RCC 7860 (cell line): ENCODE data around the gene TIMM22.

Experiments used
- DNase-seq: peaks from one replicate; pipeline ENCODE4 v3.0.0-alpha.2; 2015; ENCODE audit warnings: low spot score
- FAIRE-seq: peaks from 2 replicates; lab custom pipeline; 2012; peaks lifted over from hg19 to GRCh38; lab: Jason Lieb, UNC

Gene TIMM22

DNA sequence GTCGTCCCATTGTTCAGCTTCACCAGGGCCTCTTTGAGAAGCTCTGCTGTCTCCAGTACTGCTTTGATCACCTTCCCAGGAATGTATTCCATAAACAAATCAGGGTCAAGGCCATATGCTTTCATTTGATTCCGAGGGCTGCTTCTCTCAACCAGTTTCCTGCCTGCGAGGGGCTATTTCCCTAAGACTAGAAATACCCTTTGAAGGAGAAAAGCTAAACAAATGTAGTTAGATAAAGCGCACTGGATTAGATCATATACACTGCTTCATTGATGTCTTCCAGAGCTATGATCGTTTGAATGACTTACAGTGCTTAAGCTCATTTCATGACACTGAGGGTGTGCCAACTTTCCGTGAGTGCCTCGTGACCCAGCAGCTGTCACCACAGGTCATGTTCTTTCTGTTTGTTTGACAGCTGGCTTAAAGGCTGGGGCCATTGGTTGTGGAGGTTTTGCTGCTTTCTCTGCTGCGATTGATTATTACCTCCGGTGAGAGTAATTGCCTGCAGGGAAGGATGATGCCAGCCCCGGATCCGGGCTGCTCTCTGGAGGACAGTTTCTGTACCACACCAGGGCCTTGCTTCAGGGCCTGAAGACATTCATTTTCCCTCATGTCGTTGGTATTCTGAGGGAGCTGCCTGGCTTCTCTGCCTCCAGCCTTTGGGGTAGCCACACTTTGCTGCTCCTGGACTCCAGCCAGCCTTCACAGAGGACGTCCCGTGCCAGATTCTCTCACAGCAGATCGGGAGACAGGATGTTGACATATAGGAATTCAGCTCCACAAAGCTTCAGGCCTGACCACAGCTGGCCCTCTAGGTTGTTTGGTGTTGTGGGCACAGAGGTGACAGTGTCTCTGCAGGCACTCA lies 3.9 kb downstream of the TIMM22 start:
- FAIRE-seq: no peak

DNA sequence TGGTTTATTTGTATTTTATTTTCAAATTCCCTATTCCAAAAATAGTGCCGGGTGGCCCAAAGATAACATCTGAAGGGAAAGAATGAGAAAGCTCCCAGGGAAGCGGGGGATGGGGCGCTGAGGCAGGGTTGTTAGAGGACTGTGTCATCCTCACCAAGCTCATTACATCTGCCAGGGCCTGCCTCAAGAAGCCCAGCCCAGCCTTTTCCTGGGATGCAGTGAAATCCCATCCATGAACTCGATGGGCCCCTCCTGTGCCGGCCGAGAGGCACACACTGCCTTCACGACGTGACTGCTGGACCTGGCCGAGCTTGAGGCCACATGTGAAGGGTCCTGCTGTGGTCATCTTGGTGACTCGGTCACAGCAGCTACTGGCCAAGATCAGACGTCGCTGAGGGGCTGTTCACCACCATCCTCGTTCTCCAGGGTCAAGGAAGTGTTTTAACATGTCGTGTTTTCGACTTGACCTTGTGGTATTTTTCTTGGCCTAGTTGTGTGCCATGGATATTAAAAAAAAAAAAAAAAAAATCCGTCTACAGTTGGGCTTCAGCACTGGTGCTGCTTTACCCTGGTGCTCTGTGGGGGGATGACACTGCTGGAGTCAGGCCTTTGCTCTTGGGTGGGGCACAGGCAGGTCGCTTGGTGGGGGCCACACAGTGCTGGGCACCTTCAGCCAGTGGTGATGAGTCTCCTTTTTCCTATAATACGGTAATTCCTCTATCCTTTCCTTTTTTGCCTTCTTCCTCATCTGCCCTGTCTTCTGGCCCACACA lies 4.9 kb downstream of the TIMM22 start:
- DNase-seq: no peak
- FAIRE-seq: no peak

More for the DNA sequence above, 3.9 kb downstream of the TIMM22 start:
- DNase-seq: no peak

DNA sequence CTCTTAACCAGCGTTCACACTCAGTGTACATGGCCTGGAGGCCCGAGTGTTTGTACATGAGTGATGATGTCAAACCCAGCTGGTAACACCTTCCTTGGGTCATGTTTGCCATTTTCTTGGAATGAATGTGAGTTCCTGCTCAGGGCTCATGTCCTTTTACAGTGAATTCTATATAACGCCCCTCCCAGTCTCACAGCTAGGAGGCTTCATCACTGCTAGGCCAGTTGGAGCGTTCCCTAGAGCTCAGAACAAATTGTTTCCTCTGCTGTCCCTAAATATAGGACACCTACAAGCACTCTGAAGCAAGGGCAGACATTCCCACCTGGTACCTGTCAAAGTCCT lies 5.5 kb downstream of the TIMM22 start:
- no peak for FAIRE-seq
- DNase-seq: no peak

DNA sequence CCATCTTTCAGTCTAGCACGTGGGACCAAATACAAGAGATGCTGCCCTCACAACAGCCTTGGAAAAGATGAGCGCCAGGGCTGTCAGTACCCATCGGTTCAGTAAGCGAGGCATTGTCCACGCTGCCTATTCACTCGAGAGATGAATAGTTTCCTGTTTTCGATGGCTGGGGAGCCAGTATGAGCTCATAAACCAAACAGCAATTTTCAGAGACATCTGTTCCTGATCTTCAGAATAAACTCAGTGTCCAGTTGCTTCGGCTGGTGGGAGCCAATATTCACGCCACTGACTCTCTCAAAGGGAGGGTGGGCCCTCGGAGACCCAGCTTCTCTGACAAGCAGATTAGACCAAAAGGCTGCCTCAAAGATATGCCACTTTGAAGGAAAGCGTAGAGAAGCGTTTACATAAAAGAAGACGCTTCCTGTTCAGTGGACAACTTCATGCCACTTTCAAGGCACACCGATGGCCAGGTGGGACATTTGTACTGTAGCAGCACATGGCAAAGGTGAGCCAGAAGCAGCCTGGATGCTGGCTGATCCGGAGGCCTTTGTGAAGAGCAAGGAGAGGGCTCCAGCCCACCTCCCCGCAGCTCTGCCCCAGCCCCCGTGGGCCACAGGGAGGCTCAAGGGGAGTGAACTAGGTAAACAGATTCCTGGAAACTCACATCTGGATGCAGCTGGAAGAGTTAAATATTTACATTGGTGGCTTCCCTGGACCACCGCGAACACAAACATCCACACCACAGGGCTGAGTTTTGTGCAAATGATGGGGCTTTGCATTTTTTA lies 6.0 kb downstream of the TIMM22 start:
- DNase-seq: no peak
- no peak for FAIRE-seq

GRCh38 chr17:1003633-1003971 lies 6.7 kb downstream of the TIMM22 start:
- FAIRE-seq (no peak), DNase-seq (no peak)

GRCh38 chr17:1003972-1004768 lies 7.2 kb downstream of the TIMM22 start:
- DNase-seq (no peak), FAIRE-seq (no peak)

DNA sequence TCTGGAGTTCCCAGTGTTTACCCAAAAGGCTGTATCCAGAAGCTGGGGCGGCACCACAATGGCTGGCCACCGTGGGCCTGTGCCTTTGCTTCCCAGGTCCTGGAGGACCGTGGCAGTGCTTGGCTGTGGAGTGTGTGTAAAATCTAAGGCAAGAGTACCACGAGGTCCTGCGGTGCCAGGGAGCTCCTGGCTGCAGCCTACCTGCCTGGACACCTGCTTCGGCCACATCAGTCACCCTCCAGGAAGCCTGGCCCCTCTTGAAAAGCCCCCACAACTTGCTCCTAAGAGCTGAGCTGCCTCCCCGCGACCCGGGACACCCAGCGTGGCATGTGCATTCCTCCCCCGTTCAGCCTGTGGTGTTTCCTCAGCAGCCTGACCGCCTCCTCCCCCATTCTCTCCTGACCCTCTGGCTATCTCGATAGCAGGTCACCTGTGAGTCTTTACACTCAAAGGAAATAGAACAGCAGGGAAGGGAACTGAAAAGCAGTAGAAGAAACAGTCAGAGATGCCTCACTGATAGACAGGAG lies 7.9 kb downstream of the TIMM22 start:
- FAIRE-seq (no peak), DNase-seq (no peak)

DNA sequence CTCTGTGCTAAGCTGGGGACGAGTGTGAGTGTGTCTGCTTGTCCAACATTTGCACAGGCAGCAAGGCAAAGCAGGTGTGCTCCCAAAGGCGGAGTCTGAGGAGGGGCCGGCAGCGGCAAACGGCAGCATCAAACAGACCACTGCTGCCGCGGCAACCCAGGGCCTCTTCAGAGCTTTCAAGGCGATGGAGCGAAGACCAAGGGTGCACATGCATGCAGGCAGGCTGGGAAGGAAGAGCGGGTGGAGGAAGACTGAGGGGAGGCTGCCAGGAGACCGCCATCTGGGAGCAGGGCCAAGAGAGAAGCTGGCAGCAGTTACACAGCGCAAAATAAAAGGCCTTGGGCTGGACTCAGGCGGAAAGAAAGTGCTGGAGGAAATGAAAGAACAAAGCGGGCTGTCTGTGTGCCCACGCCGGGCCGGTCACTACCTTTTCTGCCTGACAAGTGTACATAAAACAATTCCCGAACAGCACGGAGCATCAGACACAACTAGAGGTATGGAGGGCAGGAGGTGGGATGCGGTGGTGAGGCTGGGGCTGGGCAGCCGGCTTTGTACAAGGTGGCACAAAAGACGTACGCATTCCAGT lies 8.5 kb downstream of the TIMM22 start:
- DNase-seq (no peak), FAIRE-seq (no peak)

GRCh38 chr17:1006054-1006453 lies 9.1 kb downstream of the TIMM22 start:
- FAIRE-seq (no peak), DNase-seq (no peak)

- no peak for DNase-seq
- no peak for FAIRE-seq
These were observed 10.5 kb downstream of the TIMM22 start for GRCh38 chr17:1007310-1008007.

DNA sequence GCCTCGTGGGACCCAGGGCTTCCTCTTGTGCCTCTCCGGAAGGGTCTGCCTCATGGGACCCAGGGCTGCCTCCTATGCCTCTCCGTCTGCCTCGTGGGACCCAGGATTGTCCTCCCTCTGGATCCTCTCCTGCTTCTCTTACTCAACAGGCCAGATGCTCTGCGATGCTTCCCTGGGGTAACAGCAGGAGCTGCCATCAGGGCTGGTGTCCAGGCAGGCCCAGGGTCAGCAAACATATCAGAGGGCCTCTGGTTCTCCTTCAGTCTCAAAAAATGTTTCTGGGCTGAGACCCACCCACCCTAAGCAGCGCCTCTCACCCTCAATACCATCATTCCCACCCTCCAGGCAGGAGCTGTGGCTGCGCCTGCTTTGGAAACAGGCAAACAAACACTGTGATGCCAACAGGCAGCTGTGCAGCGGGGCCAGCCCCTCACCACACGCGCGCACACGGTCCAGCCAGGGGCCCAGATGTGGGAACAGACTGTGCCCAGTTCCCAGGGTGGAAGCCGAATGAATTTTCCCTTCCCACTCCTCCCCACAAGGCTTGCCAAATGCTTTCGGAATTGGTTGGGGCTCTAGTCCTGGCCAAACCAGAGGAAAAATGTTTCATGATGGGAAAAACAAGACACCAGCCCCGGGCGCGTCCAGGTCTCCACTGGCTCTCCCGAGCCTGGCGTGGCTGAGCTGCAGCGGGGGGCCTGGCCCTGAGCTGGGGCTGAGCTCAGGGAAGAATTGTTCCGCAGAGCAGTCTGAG lies 11.3 kb downstream of the TIMM22 start:
- DNase-seq (no peak), FAIRE-seq (no peak)

DNA sequence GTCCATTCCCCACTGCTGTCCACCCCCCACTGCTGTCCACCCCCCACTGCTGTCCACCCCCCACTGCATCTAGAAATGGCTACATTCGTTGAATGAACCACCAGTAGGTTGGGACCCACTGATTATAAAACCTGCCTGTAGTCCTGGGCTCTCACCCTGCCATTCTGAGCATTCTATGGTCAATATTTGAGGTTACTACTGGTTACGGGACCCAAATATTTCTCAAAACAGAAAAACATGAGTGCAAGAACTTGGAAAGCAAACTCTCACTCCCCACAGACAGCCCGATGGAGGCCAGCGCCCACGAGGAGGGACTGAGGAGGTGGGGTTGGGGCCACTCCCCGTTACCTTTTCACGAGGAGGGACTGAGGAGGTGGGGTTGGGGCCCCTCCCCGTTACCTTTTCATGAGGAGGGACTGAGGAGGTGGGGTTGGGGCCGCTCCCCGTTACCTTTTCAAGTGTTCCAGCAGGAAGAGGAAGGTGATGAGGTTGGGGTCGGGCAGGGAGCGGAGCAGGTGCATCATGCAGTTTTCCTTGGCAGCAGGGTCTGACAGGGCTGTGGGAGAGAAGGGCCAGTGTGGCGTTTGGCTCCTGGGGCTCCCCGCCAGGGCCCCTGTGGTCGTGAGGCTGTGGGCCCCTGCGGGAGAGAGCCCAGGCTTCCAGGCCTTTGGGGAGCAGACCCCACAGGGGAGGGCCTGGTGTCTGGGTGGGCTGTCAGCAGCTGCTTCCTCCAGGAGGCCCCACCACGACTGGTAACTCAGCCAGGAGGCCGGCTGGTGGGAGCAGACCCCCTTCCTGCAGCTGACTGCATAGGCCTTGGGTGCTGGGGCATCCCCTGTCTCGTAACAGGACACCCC lies 12.5 kb downstream of the TIMM22 start:
- no peak for FAIRE-seq
- no peak for DNase-seq

- FAIRE-seq (no peak), DNase-seq (no peak)
These were observed 13.1 kb downstream of the TIMM22 start for GRCh38 chr17:1010086-1010450.

GRCh38 chr17:1010586-1010985 lies 13.7 kb downstream of the TIMM22 start:
- FAIRE-seq (no peak), DNase-seq (no peak)

DNA sequence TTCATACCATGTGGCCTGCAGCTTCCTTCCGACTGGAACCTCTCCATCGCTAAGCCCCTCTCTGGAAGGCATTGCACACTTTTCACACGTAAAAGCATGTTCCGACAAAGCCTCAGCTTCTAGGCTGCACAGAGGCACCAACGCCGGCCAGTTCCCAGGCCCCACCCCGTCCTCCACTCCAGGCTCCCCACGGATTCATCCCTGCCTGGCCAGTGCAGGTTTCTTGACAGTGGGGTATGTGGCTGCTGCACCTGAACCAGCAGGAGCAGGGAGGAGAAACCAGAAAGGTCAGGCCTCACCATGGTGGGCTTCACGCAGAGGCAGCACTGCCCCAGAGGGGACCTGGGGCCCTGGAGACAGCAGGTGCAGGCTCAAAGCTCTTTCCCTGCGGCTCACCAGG lies 14.2 kb downstream of the TIMM22 start:
- FAIRE-seq: no peak
- DNase-seq: no peak

GRCh38 chr17:1011760-1012735 lies 15.1 kb downstream of the TIMM22 start:
- FAIRE-seq: no peak
- no peak for DNase-seq
